ENCODE results near the gene PMIS2.
A peak's percentile ranks its signal among the peaks of the same experiment; 100 is the strongest.

DNA sequence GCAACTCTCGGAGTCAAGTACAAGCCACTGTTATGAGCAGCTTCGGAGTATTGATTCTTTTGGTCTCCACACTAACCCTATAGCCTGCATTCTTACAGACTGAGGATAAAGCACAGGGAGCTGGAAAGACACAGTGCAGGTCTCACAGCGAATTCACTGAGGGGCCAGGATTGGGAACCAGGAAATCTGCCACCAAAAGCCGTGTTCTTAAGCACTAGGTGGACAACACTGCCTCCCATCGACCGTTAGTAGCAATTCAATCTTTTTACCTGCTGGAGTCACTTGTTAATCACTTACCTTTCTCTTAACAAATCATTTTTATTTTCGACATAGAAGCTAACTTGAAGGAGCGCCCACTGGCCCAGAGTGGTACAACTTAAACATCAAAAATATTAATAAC, 6.3 kb downstream of the PMIS2 start:
- TF ChIP-seq, protein P1, sequence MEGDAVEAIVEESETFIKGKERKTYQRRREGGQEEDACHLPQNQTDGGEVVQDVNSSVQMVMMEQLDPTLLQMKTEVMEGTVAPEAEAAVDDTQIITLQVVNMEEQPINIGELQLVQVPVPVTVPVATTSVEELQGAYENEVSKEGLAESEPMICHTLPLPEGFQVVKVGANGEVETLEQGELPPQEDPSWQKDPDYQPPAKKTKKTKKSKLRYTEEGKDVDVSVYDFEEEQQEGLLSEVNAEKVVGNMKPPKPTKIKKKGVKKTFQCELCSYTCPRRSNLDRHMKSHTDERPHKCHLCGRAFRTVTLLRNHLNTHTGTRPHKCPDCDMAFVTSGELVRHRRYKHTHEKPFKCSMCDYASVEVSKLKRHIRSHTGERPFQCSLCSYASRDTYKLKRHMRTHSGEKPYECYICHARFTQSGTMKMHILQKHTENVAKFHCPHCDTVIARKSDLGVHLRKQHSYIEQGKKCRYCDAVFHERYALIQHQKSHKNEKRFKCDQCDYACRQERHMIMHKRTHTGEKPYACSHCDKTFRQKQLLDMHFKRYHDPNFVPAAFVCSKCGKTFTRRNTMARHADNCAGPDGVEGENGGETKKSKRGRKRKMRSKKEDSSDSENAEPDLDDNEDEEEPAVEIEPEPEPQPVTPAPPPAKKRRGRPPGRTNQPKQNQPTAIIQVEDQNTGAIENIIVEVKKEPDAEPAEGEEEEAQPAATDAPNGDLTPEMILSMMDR (IDR thresholded peaks at IDR 0.05; ENCODE audit: low read length), result peak; percentile 75
- TF ChIP-seq EZH2 (IDR thresholded peaks at IDR 0.05; ENCODE audit: borderline replicate concordance, low read length), result no peak

Data from OCI-LY1 (cell line).